ENCODE data around the gene ARHGEF9.

DNA sequence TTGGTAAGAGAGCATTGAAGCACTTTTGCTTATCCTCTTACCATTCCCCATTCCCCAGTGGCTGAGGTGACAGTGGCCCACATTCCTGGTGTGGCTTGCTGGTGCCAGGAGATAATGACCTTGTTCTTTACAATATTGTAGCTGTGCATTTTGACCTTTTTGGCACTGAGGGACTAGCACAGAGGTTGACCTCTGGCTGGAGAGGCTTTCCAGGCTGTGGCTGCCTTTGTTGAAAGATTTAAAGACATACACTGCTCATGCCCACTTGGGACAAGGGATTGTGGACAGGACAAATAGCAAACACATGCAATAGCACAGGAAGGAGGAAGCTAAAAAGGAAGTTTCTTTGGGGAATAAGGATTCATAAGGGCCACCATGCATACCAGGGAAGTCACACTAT is 65.4 kb downstream of the ARHGEF9 start:
- TF ChIP-seq, protein P1, sequence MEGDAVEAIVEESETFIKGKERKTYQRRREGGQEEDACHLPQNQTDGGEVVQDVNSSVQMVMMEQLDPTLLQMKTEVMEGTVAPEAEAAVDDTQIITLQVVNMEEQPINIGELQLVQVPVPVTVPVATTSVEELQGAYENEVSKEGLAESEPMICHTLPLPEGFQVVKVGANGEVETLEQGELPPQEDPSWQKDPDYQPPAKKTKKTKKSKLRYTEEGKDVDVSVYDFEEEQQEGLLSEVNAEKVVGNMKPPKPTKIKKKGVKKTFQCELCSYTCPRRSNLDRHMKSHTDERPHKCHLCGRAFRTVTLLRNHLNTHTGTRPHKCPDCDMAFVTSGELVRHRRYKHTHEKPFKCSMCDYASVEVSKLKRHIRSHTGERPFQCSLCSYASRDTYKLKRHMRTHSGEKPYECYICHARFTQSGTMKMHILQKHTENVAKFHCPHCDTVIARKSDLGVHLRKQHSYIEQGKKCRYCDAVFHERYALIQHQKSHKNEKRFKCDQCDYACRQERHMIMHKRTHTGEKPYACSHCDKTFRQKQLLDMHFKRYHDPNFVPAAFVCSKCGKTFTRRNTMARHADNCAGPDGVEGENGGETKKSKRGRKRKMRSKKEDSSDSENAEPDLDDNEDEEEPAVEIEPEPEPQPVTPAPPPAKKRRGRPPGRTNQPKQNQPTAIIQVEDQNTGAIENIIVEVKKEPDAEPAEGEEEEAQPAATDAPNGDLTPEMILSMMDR (IDR thresholded peaks at IDR 0.05; ENCODE audit: poor library complexity, severe bottlenecking) = no peak
- TF ChIP-seq TAF1 (IDR thresholded peaks at IDR 0.05; ENCODE audit: low read depth) (no peak), EZH2 (IDR thresholded peaks at IDR 0.05; ENCODE audit: borderline replicate concordance, insufficient read depth, low read length, poor library complexity, severe bottlenecking) (no peak)
- TF ChIP-seq, protein P2, sequence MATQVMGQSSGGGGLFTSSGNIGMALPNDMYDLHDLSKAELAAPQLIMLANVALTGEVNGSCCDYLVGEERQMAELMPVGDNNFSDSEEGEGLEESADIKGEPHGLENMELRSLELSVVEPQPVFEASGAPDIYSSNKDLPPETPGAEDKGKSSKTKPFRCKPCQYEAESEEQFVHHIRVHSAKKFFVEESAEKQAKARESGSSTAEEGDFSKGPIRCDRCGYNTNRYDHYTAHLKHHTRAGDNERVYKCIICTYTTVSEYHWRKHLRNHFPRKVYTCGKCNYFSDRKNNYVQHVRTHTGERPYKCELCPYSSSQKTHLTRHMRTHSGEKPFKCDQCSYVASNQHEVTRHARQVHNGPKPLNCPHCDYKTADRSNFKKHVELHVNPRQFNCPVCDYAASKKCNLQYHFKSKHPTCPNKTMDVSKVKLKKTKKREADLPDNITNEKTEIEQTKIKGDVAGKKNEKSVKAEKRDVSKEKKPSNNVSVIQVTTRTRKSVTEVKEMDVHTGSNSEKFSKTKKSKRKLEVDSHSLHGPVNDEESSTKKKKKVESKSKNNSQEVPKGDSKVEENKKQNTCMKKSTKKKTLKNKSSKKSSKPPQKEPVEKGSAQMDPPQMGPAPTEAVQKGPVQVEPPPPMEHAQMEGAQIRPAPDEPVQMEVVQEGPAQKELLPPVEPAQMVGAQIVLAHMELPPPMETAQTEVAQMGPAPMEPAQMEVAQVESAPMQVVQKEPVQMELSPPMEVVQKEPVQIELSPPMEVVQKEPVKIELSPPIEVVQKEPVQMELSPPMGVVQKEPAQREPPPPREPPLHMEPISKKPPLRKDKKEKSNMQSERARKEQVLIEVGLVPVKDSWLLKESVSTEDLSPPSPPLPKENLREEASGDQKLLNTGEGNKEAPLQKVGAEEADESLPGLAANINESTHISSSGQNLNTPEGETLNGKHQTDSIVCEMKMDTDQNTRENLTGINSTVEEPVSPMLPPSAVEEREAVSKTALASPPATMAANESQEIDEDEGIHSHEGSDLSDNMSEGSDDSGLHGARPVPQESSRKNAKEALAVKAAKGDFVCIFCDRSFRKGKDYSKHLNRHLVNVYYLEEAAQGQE (IDR thresholded peaks at IDR 0.05; ENCODE audit: borderline replicate concordance) = no peak

Data from neural cell (in vitro differentiated cells).